Ishikawa (cell line): ENCODE measurements around the gene MSANTD7.

Source experiments
- CEBPB ChIP-seq: IDR thresholded peaks from 2 replicates; pipeline ENCODE4 v1.6.1; 2012
- CREB1 ChIP-seq: IDR thresholded peaks from 2 replicates; pipeline ENCODE4 v1.6.1; 2012; ENCODE audit warnings: low read depth
- EGR1 ChIP-seq: IDR thresholded peaks from 2 replicates; pipeline ENCODE4 v1.6.1; 2012
- EP300 ChIP-seq: IDR thresholded peaks from 2 replicates; pipeline ENCODE4 v1.6.1; 2012; ENCODE audit warnings: borderline replicate concordance
- FOXM1 ChIP-seq: IDR thresholded peaks from 2 replicates; pipeline ENCODE4 v1.6.1; 2012; ENCODE audit warnings: low read depth, borderline replicate concordance
- MAX ChIP-seq: IDR thresholded peaks from 2 replicates; pipeline ENCODE4 v1.6.1; 2012
- NFIC ChIP-seq: IDR thresholded peaks from 2 replicates; pipeline ENCODE4 v1.6.1; 2012
- RAD21 ChIP-seq: IDR thresholded peaks from 2 replicates; pipeline ENCODE4 v1.6.1; 2012; ENCODE audit warnings: low read depth
- TAF1 ChIP-seq: IDR thresholded peaks from 2 replicates; pipeline ENCODE4 v1.6.1; 2012; ENCODE audit warnings: low read depth, mild to moderate bottlenecking
- TCF12 ChIP-seq: IDR thresholded peaks from 2 replicates; pipeline ENCODE4 v1.6.1; 2012; ENCODE audit warnings: low read depth
- TEAD4 ChIP-seq: IDR thresholded peaks from 2 replicates; pipeline ENCODE4 v1.6.1; 2012
- USF1 ChIP-seq: IDR thresholded peaks from 2 replicates; pipeline ENCODE4 v1.6.1; 2012
- YY1 ChIP-seq: IDR thresholded peaks from 2 replicates; pipeline ENCODE4 v1.6.1; 2012; ENCODE audit warnings: low read depth
- ZBTB7A ChIP-seq: IDR thresholded peaks from 2 replicates; pipeline ENCODE4 v1.6.1; 2012; ENCODE audit warnings: low read depth
- TF ChIP-seq, protein P1 (sequence below): IDR thresholded peaks from 2 replicates; pipeline ENCODE4 v1.6.1; 2012; ENCODE audit warnings: low read depth, mild to moderate bottlenecking

The MSANTD7 gene

DNA sequence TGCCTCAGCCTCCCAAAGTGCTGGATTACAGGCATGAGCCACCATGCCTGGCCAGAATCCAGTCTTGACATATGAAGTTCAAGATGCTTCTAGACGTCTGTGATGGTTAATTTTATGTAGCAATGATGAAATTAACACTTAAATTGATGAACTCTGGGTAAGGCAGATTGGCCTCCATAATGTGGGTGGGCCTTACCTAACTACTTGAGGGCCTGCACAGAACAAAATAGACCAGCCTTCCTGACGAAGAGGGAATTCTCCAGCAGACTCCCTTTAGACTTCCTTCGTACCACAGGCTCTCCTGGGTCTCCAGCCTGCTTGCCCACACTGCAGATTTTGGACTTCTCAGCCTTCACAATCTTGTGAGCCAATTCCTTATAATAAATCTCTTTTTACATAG lies 5.0 kb upstream of the MSANTD7 start:
- TF ChIP-seq USF1 (no peak), MAX (no peak)

- TF ChIP-seq, protein P1, sequence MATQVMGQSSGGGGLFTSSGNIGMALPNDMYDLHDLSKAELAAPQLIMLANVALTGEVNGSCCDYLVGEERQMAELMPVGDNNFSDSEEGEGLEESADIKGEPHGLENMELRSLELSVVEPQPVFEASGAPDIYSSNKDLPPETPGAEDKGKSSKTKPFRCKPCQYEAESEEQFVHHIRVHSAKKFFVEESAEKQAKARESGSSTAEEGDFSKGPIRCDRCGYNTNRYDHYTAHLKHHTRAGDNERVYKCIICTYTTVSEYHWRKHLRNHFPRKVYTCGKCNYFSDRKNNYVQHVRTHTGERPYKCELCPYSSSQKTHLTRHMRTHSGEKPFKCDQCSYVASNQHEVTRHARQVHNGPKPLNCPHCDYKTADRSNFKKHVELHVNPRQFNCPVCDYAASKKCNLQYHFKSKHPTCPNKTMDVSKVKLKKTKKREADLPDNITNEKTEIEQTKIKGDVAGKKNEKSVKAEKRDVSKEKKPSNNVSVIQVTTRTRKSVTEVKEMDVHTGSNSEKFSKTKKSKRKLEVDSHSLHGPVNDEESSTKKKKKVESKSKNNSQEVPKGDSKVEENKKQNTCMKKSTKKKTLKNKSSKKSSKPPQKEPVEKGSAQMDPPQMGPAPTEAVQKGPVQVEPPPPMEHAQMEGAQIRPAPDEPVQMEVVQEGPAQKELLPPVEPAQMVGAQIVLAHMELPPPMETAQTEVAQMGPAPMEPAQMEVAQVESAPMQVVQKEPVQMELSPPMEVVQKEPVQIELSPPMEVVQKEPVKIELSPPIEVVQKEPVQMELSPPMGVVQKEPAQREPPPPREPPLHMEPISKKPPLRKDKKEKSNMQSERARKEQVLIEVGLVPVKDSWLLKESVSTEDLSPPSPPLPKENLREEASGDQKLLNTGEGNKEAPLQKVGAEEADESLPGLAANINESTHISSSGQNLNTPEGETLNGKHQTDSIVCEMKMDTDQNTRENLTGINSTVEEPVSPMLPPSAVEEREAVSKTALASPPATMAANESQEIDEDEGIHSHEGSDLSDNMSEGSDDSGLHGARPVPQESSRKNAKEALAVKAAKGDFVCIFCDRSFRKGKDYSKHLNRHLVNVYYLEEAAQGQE = no peak
- no peak for TF ChIP-seq ZBTB7A
- TF ChIP-seq TAF1 = no peak
- no peak for TF ChIP-seq CEBPB
- TF ChIP-seq TEAD4 = no peak
- TF ChIP-seq EP300 = no peak
- no peak for TF ChIP-seq FOXM1
- TF ChIP-seq TCF12 = no peak
- TF ChIP-seq MAX = no peak
- TF ChIP-seq EGR1 = no peak
- TF ChIP-seq CREB1 = no peak
- no peak for TF ChIP-seq NFIC
- no peak for TF ChIP-seq YY1
- TF ChIP-seq RAD21 = no peak
- no peak for TF ChIP-seq USF1
Measured at GRCh38 chr10:14836208-14836607, 1.9 kb upstream of the MSANTD7 start.

DNA sequence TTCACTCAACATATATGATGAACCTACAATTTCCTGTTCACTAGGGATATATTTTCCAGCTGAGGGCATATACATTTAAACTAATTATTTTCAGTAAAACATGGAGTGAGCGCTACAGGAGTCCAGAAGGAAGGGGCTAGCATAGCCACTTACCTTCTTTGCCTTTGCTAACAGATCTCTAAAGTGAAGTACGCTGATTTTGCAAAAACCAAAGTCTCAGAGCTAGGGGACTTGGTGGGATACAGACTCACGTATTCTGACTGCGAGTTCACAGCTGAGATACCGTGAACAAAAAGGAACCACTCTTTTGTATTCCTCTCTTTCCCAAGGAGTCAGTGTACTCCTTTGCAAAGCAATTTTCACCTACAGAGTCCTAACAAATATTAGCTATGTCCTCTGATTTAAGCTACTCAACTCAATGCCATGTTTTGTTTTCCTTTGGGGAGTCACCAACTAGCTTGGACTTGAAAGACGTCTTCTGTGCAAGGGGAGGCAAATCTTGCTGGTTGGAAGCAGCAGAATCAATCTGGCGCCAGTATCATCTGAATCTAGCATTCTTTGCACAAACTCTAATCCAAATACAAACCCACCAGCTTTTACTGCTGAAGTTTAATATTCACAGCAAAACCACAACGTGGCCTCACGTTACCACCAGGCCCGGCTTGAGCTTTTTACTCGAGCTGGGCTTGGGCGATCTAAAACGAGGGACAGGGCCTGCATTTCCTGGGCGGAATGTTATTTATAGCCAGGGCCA lies 926 bp upstream of the MSANTD7 start:
- TF ChIP-seq TCF12 (no peak), FOXM1 (no peak), USF1 (no peak), ZBTB7A (no peak), YY1 (no peak), CREB1 (no peak)

DNA sequence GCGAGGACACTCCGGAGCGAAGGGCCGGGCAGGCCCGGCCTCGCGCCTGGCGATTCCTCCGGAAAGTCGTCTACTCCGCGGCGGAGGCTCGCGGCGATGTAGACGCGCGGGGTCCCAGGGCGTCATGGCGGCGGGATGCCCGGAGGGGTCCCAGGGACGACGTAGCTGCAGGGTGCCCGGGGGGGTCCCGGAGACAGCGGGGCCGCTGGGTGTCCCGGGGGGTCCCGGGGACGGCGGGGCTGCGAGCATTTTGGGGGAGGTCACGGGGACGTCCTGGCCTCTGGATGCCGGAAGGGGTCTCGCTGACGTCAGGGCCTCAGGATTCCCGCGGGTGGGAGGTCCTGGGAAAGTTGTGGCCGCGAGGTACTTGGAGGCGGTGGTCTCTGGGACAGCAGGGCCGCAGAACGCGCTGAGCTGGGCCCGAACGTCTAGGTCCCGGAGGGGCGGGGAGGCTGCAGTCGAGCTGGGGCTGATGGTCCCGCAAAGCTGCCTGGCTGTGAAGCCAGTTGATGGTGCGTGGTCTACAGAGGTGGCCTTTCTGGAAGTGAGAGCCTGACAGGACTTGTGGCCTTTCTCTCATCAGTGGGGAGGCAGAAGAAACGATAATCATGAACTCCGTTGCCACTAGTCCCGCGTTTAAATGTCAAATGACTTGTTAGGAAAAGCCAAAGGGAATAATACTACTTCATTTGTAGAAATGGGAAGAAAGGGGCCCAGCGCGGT lies 637 bp downstream of the MSANTD7 start:
- no peak for TF ChIP-seq TEAD4
- TF ChIP-seq RAD21 = no peak
- TF ChIP-seq YY1 = no peak
- no peak for TF ChIP-seq EP300
- peak; percentile 28; the same call in 1 of the 2 replicates for TF ChIP-seq TAF1
- TF ChIP-seq ZBTB7A = no peak
- TF ChIP-seq TCF12 = 0 out of 2 replicates have a peak, but pooled peaks have one; percentile 10
- TF ChIP-seq NFIC = no peak
- TF ChIP-seq EGR1 = no peak
- no peak for TF ChIP-seq CEBPB
- no peak for TF ChIP-seq FOXM1

DNA sequence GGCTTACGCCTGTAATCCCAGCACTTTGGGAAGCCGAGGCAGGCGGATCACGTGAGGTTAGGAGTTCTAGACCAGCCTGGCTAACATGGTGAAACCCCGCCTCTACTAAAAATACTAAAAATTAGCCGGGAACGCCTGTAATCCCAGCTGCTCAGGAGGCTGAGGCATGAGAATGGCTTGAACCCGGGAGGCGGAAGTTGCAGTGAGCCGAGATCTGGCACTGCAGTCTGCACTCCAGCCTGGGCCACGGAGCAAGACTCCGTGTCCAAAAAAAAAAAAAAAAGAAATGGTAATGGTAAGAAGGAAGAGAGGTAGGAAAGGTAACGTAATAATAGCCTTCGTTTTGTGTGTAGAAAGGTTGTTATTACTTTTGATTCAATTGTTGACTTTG lies 1.2 kb downstream of the MSANTD7 start:
- no peak for TF ChIP-seq TCF12
- TF ChIP-seq USF1 = peak; percentile 54

GRCh38 chr10:14840178-14840577 lies 2.1 kb downstream of the MSANTD7 start:
- TF ChIP-seq EGR1 (no peak), TAF1 (no peak), USF1 (no peak), CEBPB (no peak), NFIC (no peak), CREB1 (no peak), TEAD4 (no peak), MAX (no peak), TCF12 (no peak), YY1 (no peak), EP300 (no peak), RAD21 (no peak), ZBTB7A (no peak), FOXM1 (no peak)
